ENCODE data around the gene NKD2. TPM values are rescaled to one million over a fixed set of nuclear protein-coding genes. Genes with fewer than 3 reads are reported as not detected.

The NKD2 gene
- total RNA-seq, 2 experiments from 2014 or later, result 0.17 to 0.30 TPM

- ATAC-seq (ENCODE audit: poor library complexity), result no peak
- Histone ChIP-seq H3K36me3 (ENCODE audit: insufficient read depth, low read length) (no peaks in the 10 kb centered on the region), H3K9me3 (ENCODE audit: control insufficient read depth in 1 of 2, insufficient read depth in 1 of 2, low read length in 2 of 2) (peaks cover 0 to 8% of the 10 kb centered on the region in 2 experiments), H3K27me3 (ENCODE audit: control insufficient read depth in 1 of 2, insufficient read depth in 2 of 2, low read length in 2 of 2) (peaks cover 39 to 48% of the 10 kb centered on the region in 2 experiments), H3K4me1 (ENCODE audit: insufficient read depth, low read length) (peaks cover 28% of the 10 kb centered on the region), H3K27ac (ENCODE audit: low read depth in 1 of 2, low read length in 2 of 2) (no peak overlapping the region), H3K4me3 (ENCODE audit: low read length) (no peak overlapping the region)
- Mint-ChIP-seq H3K36me3 (ENCODE audit: low read depth) (no peaks in the 10 kb centered on the region), H3K27me3 (peaks cover 59% of the 10 kb centered on the region), H3K27ac (no peak overlapping the region), H3K9me3 (no peaks in the 10 kb centered on the region), H3K4me1 (ENCODE audit: low read depth) (peaks cover 23% of the 10 kb centered on the region), H3K4me3 (no peak overlapping the region)
- DNase-seq, result no peak
- intact Hi-C loops (cut with DNase I, micrococcal nuclease), result no loop called here
- no peak for TF ChIP-seq CTCF (IDR thresholded peaks at IDR 0.05)
- POLR2A ChIA-PET, result no interaction called here
- CTCF ChIA-PET, result no interaction called here
Observed at GRCh38 chr5:964821-965220, 43.8 kb upstream of the NKD2 start.

DNA sequence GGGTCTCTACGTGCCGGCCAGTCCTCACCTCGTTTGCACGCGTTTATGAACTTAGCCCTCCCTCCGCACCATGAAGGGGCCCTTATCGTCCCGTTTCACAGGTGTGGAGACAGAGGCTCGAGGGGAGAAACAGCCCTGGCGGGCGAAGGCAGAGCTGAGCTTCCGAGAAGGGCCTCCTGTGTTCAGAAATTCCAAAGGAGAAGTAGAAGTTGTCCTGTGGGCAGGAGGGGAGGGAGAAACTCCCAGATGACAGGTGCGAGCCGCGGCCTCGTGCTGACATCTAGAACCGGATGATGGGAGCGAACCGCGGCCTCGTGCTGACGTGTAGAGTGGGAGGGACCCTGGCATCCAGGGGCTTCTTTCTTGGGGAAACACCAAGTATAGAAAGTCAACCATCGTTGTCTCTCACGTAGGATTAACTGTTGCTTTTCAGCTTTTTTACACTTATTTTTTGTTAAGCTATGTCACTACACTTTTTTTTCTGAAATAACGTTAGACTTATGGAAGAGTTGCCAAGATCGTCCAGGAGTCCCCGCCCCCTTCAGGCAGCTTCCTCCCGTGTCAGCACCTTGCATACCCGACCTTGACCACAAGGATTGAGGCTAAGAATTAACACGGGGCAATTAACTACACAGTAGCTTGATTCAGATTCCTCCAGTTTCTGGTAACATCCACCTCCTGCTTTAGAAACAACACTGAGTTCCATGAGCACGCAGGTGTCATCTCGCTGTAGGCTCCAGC, 42.8 kb upstream of the NKD2 start:
- POLR2A ChIA-PET, result no interaction called here
- Histone ChIP-seq H3K27me3 (ENCODE audit: control insufficient read depth in 1 of 2, insufficient read depth in 2 of 2, low read length in 2 of 2) (peaks cover 39 to 54% of the 10 kb centered on the region in 2 experiments), H3K4me1 (ENCODE audit: insufficient read depth, low read length) (peaks cover 28% of the 10 kb centered on the region), H3K4me3 (ENCODE audit: low read length) (no peak overlapping the region), H3K36me3 (ENCODE audit: insufficient read depth, low read length) (no peaks in the 10 kb centered on the region), H3K9me3 (ENCODE audit: control insufficient read depth in 1 of 2, insufficient read depth in 1 of 2, low read length in 2 of 2) (peaks cover 0 to 8% of the 10 kb centered on the region in 2 experiments), H3K27ac (ENCODE audit: low read depth in 1 of 2, low read length in 2 of 2) (no peak overlapping the region)
- CTCF ChIA-PET, result no interaction called here
- ATAC-seq (ENCODE audit: poor library complexity) (no peak), DNase-seq (no peak)
- Mint-ChIP-seq H3K9me3 (no peaks in the 10 kb centered on the region), H3K27me3 (peaks cover 61% of the 10 kb centered on the region), H3K4me3 (no peak overlapping the region), H3K27ac (no peak overlapping the region), H3K36me3 (ENCODE audit: low read depth) (no peaks in the 10 kb centered on the region), H3K4me1 (ENCODE audit: low read depth) (peaks cover 23% of the 10 kb centered on the region)
- intact Hi-C loops (cut with DNase I, micrococcal nuclease), result no loop called here
- TF ChIP-seq CTCF (IDR thresholded peaks at IDR 0.05), result no peak

DNA sequence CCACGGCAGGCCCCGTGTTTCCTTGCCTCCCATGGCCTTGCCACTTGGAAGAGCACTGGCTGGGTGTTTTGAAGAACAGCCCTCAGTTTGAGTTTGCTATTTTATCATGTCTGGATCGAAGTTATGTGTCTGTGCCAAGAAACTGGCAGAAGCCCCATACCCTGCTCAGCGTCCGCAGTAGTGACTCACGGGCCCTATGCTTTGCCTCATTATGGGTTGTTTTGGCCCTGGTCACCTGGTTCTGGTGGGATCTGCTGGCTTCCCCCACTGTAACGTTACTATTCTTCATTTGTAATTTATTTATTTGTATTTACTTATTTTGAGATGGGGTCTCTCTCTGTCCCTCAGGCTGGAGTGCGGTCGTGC, 42.3 kb upstream of the NKD2 start:
- ATAC-seq (ENCODE audit: poor library complexity) (no peak), DNase-seq (no peak)
- Histone ChIP-seq H3K27ac (ENCODE audit: low read depth in 1 of 2, low read length in 2 of 2) (no peak overlapping the region), H3K4me1 (ENCODE audit: insufficient read depth, low read length) (peaks cover 28% of the 10 kb centered on the region), H3K36me3 (ENCODE audit: insufficient read depth, low read length) (no peaks in the 10 kb centered on the region), H3K9me3 (ENCODE audit: control insufficient read depth in 1 of 2, insufficient read depth in 1 of 2, low read length in 2 of 2) (peaks cover 0 to 8% of the 10 kb centered on the region in 2 experiments), H3K27me3 (ENCODE audit: control insufficient read depth in 1 of 2, insufficient read depth in 2 of 2, low read length in 2 of 2) (peaks cover 39 to 54% of the 10 kb centered on the region in 2 experiments), H3K4me3 (ENCODE audit: low read length) (no peak overlapping the region)
- TF ChIP-seq CTCF (IDR thresholded peaks at IDR 0.05), result no peak
- no peaks in the 10 kb centered on the region for H3K36me3 Mint-ChIP-seq (ENCODE audit: low read depth)
- H3K4me3 Mint-ChIP-seq, result no peak overlapping the region
- peaks cover 23% of the 10 kb centered on the region for H3K4me1 Mint-ChIP-seq (ENCODE audit: low read depth)
- intact Hi-C loops (cut with DNase I, micrococcal nuclease), result no loop called here
- peaks cover 65% of the 10 kb centered on the region for H3K27me3 Mint-ChIP-seq
- ChIA-PET CTCF (no interaction called here), POLR2A (no interaction called here)
- no peak overlapping the region for H3K27ac Mint-ChIP-seq
- H3K9me3 Mint-ChIP-seq, result no peaks in the 10 kb centered on the region

All from CD4-positive, alpha-beta T cell (primary cell).